ENCODE results near the gene MFSD6L.

- TF ChIP-seq EZH2phosphoT487 (IDR thresholded peaks at IDR 0.05; ENCODE audit: insufficient read depth, low read depth) (no peak), EZH2 (IDR thresholded peaks at IDR 0.05; ENCODE audit: insufficient read depth, poor library complexity, severe bottlenecking) (no peak)
Observed at GRCh38 chr17:8758137-8758596, 41.0 kb downstream of the MFSD6L start, which contains the start of gene SPDYE4.

All from GM23248 (cell line).